Right renal cortex interstitium (tissue), 3 donors: ENCODE measurements around the gene VPS13D. TPM values are rescaled to one million over a fixed set of nuclear protein-coding genes. Genes with fewer than 3 reads are reported as not detected.
"Not testable (repeated sequence)": the region's sequence is repeated elsewhere in the genome, so short reads cannot be mapped to it uniquely, and the experiment has no call there.

Experiments
- DNase-seq, 3 donors: peaks; one replicate each; pipeline ENCODE4 v3.0.0-alpha.2; 2013; ENCODE audit warnings: low read depth in 3 of 3, low spot score in 2 of 3
- polyA plus RNA-seq, 3 donors: library from polyadenylated mRNA; unstranded; fragments of 120-200 nt; gene quantifications; one replicate each; pipeline ENCODE4 v1.2.1, GENCODE V29; 2013; ENCODE audit not compliant: insufficient read length in 3 of 3

VPS13D gene
- polyA plus RNA-seq, 3 donors = 26.4 to 27.2 (median 26.5) TPM

DNA sequence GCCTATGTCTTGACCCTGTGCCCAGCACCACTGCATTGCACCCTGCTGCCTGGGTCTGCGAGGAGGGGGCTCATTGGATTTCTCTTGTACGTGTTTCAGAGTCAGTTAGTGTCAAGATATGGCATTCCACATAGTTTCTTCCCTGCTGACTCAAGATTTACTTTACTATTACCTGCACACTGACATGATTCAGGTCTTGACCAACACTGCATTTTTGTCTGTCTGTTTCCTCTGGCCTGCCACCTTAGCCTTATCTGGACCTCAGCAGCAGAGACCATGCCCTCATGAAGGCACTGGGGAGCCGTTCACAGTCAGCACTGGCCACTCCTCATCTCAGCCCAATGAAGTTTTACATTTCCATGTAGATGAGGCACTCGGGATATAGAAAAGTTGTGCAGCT is 232.8 kb downstream of the VPS13D start:
- DNase-seq = no peak

DNA sequence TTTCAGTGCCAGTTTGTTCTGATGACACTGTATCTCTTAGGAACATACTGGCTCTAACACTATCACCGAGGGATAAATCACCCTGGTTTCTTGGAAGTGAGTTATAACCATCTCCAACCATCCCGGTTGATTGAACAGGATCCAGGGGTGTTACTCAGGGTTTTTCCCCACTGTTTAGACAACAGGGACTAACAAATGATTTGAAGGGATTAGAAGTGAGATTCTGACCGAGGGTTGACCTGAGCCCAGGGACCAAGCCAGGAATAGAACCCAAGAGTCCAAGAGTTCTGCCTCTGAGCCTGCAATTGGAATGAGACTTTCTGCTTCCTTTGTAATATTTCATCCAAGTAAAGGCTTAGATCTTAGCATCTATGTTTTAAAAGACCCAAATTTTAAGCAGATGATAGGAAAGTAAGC is 234.2 kb downstream of the VPS13D start:
- no peak for DNase-seq

DNA sequence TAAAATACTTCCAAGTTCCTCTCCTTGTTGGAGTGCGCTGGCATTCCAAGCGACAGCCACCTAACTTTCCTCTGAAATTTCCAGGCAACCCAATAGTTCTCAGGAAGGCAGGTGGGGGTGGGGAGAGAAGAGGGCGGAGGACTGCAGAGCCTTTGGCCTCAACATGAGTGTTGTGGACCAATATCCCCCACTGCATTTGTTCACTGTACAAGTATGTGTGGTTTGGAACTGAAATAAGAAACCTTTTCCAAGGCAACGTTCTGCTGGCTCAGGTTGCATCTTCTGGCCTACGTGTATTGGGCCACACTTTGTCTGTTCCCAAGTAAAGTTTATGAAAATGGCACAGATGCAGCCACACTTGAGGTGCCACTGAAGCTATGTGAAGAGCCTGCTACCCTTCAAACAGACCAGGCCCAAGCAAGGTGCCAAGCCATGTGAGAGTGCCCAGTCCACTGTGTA is 234.8 kb downstream of the VPS13D start:
- no peak for DNase-seq

DNA sequence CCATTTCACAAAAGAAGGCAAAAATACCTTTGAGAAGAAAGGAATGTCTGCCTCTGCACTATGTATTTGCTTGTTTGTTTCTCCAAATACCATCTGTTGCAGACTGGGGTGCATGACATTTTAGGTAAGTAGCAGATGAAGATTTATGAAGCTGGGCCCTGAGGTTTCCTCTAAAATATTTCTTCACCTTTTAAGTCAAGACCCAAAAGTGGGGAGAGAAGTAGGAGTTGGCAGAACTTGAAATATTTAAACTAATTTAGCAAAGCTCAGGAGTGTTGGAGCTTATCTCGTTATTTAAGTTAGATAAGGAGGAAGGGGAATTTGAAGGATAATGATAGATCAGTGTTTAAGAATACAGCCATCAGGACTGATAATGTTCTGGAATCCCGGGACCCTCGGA is 235.3 kb downstream of the VPS13D start:
- no peak for DNase-seq

DNA sequence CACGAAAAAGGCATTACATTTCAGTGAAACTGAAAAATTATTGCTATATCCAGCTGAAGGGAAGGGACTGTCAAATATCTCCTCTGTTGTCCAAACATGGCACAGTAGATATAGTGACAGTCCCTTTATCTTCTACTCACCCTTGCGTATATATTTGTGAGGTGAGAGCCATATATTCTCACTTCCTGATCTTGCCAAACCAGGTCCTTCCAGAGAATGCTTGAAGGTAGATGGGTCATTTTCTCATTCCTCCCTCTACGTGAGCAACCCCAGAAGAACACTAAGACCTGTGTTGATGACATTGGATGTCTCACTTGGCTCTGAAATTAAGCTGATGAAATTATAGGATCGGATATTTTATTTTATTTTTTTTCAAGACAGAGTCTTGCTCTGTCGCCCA is 237.0 kb downstream of the VPS13D start:
- DNase-seq = no peak

DNA sequence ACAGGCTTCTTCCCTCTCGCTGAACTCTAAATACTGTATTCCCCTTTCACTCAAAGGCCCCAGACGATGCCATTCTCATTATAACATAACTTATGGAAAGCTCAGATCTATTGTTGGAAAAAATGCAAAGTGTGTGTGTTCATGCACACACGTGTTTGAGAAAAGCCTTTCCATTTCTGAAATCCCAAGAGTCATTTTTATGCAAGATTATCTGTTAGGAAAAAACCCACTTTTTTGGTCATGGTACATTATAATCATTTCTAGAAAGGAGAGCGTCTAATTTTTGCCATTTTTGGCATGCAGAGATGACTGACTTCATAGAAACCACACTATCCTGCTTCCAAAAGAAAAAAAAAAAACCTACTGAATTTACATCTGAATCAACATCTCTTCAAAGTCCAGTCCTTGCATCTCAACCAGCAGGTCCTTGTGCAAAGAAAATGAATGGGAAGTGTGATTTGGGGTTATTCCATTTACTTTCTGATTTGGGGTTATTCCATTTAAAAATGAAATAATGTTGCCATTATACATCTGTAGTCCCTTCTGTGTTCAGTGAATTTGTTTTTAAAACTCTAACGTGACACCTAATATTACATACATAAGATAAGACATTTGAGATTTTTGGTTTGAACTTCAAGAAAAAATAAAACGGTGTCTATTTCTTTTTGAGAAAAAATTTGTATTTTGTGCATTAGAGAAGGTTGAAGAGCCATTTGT is 237.9 kb downstream of the VPS13D start:
- no peak for DNase-seq

DNA sequence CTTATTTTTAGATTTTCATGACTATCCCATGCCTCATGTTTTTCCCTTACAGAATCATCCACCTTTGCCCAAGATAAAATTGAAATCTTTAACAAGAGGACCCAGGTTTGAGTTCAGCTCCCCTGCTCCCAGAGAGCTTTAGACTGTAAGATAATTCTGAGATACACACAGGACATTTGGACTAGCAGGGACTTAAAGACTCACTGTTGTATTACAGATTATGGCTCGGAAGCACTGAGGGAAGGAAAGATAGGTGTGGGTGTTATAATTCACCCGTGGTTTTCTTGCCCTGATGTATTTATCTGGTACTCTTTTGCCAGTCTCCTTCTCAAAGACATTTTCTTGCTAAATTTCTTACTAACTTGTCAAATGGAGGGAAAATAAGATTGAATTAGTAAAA is 238.5 kb downstream of the VPS13D start:
- no peak for DNase-seq

DNA sequence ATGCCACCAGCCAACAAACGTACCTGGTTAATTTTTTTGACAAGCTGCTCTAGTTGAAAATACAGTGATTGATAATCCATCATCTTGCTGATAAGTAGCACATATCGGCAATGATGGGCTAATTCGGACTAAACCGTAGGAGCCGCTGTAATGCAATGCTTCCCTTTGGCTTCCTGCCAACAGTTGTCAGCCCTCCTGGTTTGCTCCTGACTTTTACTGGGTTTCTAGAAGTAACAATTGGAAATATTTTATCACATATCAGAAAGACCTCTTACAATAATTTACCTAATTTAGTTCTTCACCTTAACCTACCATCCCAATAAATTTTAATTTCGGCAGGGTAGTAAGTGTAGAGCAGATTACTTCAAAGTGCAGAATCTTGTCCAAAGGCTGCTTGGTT is 239.7 kb downstream of the VPS13D start:
- no peak for DNase-seq

DNA sequence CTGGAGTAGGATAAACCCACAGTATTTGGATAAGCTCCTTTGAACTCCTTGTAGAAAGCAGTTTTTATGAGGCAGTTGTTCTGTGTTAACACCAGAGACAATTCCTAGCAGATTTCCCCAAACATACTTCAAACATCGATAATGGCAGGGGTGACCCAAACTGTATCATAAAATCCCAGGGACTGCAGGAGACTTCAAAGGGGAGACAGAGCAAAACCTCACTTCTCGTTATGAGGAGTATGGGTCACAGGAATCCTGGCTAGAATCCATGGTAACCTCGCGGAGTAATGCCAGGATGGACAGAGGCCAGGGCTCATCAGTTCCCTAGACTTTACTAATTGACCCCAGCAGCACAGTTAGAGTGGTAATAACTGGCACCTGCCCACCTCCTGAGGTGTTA is 240.2 kb downstream of the VPS13D start:
- DNase-seq = no peak

DNA sequence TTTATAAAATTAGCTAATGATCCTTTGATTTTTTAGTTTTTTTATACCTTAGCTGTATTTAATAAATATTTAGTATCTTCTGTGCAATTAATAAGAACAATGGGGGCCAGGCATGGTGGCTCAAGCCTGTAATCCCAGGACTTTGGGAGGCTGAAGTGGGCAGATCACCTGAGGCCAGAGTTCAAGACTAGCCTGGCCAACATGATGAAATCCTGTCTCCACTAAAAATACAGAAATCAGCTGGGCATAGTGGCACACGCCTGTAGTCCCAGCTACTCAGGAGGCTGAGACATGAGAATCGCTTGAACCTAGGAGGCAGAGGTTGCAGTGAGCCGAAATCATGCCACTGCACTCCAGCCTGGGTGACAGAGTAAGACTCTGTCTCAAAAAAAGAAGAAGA is 241.1 kb downstream of the VPS13D start:
- not testable (repeated sequence) for DNase-seq

DNA sequence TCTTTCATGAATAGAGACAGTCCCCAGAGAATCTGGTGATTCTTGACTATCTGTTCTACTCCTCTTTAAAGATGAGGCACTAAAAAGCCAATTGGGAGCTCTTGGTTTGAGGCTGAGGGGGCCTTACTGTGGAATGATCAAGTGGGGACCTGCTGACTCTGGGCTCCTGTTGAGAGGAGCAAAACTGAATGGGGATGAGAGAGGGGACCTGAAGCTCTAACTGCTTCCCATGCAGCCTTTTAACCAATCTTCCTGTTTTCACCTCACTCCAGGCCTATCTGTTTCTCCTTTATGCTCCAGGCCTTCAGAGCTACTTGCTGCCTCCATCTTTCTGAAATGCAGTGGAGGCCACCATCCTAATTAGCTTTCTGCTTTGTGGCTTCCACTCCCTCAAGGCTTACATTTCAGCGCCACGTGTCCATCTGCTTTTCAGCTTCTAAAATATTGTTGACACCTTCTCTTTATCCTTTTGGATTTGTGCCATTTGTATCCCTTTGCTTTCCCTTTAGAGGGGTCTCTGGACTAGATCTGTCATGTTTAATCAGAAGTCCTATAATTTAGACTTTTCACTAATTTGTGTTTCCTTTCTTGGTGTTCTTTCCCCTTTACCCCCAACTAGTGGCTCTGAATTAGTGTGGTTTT is 242.4 kb downstream of the VPS13D start:
- DNase-seq = no peak

DNA sequence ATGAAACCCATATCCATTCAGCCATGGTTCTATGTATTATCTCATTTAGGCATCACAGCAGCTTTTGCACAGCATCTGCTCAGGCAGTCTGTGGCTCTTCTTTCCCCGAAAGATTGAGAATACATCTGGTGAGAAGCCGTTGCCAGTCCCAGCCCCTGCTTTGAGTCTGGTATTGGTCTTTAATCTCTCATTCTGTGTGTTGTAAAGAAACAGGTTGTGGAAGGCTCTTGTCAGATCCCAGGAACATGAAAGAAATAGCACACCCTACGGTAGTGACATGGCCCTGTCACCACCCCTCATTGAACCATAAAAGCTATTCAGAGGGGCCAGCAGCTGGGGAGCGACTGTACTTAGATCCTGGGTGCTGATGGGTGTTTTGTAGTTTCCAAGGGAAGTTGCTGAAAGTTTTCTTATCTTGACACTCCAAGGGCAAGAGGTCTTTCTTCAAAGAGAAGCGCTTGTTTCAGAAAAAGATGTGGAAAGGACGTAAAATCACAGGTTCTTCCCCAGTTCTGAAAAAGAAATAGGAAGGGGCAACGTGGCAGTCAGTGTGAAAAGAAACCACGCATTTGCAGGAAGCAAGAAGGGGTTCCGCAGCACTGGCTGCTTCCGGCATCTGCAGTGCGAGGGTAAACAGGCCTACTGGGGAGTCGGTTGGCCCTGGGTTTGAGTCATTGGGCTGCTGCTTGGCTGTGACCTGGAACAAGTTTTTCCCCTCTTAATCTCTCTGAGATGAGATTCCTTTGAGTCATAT is 243.1 kb downstream of the VPS13D start:
- DNase-seq = no peak

DNA sequence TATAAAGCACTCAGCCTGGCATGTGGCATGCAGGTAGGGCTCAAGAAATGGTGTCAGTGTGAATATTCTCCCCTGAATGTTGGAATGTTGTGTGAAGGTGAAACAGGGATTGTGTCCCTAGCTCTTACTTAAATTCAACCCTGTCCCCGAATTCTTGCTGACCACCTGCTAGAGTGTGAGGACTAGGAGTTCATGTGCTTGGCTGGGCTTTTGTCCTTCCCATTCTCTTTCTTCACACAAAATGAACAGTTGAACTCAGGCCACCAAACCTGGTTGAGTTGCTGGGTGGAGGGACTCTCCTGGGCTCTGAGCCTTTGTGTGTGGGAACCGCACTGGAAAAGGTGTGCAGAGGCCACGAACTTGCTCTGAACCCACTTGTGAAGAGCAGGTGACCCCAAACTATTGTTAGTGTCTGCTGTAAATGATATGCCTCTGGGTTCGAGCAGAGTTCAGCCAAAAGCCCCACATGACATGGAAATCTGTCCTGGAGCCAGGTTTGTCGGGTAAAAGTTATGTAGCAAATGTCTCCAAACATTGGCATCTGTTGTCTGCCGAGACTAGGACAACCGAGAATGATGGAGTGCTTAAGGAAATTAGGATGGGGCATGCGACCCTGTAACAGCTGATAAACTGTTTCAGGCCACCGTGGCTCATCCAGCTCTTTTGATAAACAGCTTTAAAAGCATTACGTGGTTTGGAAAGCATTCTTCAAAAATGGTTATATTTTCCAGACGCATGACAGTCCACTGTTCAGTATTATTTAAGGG is 243.9 kb downstream of the VPS13D start:
- no peak for DNase-seq

DNA sequence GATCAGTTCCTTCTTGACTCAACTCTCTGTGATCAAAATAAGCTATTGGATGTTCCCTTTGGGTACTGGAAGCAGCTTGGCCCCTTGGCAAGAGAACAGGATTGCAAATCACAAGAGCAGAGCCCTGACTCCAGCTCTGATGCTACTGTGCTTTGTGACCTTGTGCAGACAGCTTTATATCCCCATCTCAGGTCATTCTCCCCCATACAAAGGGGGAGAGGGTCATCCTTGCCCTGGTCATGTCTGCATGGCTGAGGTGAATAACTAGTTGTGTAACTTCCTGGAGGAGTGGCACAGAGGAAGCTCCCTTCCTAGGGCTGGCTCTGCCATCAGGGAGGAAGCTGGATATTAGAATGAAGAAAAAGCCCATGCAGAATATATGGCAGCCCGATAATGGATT is 245.3 kb downstream of the VPS13D start:
- no peak for DNase-seq

DNA sequence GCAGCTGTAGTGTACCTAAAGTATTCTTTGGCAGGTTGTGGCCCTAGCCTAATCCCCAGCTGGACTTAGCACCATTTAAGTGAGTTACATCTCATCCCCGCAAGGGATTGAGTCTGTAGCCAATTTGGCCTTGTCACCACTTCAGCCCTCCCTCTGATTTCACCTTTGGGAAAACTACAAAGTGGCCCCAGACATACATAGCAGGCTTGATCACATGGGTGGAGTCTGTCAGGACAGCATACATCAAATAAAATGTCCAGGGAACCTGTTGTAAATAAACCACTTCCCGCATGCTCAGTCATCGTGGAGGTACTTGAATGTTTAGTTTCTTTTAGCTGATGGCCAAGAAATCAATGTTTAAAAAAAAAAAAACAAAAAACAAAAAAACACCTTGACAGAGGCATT is 245.7 kb downstream of the VPS13D start:
- no peak for DNase-seq

DNA sequence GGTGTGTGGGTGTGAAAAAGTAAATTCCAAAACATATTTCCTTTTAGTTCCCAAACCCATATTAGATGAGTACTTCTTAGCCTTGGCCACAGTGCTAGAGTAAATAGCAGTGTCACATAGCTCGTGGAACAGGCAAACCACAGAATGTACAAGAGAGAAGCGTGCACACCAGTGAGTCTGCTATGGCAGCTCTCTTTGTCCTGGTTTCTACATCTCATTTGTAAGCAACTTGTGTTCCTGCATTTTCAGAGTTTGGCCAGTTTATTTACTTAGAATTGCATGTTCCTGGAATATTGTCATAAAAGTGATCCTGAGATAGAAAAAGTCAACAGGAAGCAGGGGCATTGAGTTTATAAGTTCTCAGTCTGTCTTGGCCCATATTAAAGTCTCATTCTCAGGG is 246.1 kb downstream of the VPS13D start:
- DNase-seq = no peak

DNA sequence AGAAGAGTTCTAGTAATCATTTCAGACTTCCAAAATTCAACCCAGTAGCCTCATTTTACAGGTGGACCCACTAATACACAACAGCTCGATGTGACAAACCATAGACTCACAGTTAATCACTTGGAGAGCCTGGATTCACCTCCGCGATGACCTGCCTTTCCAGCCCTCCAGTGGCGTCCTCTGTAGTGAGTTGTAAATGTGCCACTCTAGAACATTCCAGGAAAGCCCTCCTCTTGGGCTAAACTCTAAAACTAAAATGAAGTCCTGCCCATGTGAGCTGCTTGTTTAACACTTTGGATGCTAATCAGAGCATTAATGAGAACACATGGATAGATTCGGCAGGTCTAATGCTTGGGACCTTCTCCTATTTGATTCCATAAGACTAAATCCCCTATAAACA is 247.5 kb downstream of the VPS13D start:
- DNase-seq = no peak

DNA sequence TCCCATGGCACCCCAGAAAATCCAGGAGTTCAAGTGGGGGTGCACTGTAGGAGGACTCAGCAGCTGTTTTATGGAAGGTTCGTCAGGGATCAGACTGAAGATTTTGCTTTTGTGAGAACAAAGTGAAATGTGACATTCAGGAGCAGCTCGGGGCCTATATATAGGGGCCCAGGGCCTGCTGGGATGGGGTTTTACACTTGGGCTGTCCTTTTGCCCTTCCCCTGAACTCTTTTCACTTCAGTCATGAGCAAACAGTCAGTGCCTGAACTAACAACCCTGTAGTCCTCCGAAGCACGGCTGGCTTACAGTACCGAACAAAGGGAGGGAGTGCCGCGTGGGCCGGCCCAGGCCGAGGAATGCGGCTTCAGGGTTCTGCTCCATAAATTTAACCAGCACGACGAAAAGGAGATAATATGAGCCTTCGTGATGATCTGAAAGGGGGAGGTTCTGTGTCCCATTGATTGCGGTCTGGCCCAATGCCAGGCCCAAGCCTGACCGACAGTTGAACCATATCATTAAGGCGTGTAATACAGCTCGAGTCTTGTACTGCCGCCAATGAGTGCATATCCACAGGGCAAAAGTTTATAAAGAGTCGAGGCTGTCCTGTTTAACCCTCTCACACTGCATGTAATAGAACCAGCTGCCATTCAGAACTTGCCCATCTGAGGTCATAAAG is 248.2 kb downstream of the VPS13D start:
- peak; percentile 94 to 97 (median 96) for DNase-seq

DNA sequence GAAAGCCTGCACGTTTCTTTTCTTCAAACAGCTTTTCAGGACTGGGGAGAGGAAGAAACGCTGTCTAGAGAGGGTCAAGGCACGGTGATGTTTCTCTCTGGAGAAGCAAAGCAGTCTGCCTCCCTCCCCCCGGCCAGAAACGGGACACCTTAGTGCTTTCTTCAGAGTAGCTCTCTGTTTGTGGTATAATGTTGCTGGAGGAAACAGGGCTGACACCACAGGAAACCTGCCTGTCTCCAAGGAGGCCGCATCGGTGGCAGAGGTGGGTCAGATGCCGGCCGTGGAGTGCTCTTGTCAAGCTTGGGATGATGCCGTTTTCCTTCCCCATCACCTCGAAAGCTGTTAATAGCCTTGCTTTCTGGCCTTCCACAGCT is 248.8 kb downstream of the VPS13D start:
- no peak for DNase-seq

DNA sequence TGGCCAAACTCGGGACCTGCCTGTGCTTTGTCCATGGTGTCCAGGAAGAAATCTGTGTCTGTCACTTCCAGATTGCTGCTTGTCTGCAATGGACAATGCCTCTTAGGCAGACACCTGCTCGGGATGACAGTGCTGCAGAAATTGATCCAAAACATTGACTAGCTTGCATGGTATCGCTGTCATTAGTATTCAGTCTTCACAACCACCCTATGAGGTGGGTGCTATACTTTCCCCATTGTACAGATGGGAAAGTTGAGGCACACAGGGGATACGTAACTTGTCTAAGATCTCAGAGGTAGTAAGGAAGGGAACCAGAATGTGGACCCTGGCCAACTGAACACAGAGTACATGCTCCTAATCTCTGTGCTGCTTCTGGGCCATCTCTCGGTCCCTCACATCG is 249.5 kb downstream of the VPS13D start:
- DNase-seq = no peak

DNA sequence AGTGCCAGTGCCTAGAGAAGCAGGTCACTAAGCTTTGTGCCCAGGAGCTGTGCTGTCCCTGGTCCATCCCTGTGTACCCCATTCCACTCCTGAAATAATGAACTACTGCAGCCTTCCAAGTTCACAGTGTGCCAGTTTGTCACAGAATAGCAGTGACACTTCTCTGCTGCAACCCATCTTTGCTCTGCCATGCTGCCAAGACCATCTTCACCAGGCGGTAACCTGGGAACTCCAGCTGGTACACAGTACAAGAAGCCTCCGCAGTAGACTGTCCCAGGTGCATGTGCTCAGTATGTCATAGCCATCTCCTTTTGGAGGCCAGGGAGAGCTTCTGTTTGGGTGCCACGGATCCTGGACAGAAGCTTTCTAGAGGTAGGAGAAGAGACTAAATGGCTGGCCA is 250.2 kb downstream of the VPS13D start:
- no peak for DNase-seq
